ENCODE results near the gene KCNQ2.

- TF ChIP-seq, protein P1, sequence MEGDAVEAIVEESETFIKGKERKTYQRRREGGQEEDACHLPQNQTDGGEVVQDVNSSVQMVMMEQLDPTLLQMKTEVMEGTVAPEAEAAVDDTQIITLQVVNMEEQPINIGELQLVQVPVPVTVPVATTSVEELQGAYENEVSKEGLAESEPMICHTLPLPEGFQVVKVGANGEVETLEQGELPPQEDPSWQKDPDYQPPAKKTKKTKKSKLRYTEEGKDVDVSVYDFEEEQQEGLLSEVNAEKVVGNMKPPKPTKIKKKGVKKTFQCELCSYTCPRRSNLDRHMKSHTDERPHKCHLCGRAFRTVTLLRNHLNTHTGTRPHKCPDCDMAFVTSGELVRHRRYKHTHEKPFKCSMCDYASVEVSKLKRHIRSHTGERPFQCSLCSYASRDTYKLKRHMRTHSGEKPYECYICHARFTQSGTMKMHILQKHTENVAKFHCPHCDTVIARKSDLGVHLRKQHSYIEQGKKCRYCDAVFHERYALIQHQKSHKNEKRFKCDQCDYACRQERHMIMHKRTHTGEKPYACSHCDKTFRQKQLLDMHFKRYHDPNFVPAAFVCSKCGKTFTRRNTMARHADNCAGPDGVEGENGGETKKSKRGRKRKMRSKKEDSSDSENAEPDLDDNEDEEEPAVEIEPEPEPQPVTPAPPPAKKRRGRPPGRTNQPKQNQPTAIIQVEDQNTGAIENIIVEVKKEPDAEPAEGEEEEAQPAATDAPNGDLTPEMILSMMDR (IDR thresholded peaks at IDR 0.05): no peak
- no peak for TF ChIP-seq POLR2A (IDR thresholded peaks at IDR 0.05)
Measured at GRCh38 chr20:63454731-63455567, 17.5 kb downstream of the KCNQ2 start.

All from prostate gland (tissue), 2 donors.